GM12878 (cell line): Measurements from ENCODE around the gene GMNN. TPM values are rescaled to one million over a fixed set of nuclear protein-coding genes. Genes with fewer than 3 reads are reported as not detected.

ENCODE experiments used
- ATAC-seq: fragments of 200-7000 bp; cut with Tn5 transposase; 3 replicates; pipeline ENCODE4 v1.9.1; 2020; ENCODE audit warnings: mild to moderate bottlenecking, moderate library complexity
- BruUV-seq: library from RNA; stranded (reverse); fragments of 400-500 nt; replicated peaks from 2 replicates; lab custom pipeline; 2021; lab: Mats Ljungman, UMichigan
- CTCF ChIA-PET: fragments of 300-600 bp; sonication (Branson Sonifier 250); formaldehyde crosslinking; extraction: SDS; loops from one replicate; lab custom pipeline; 2021; ENCODE audit warnings: inconsistent platforms; lab: Yijun Ruan, JAX
- POLR2A ChIA-PET: fragments of 350-600 bp; formaldehyde crosslinking; extraction: SDS; loops from one replicate; lab custom pipeline; 2021; ENCODE audit warnings: inconsistent platforms; lab: Charles Lee
- RAD21 ChIA-PET: fragments of 300-600 bp; sonication (Branson Sonifier 250); formaldehyde crosslinking; loops from one replicate; lab custom pipeline; 2023; ENCODE audit warnings: antibody characterized with exemption; ENCODE audit not compliant: unreplicated experiment; lab: Charles Lee
- SMC1A ChIA-PET: fragments of 300-600 bp; sonication (Branson Sonifier 250); formaldehyde crosslinking; loops from one replicate; lab custom pipeline; 2023; ENCODE audit not compliant: unreplicated experiment, uncharacterized antibody; lab: Charles Lee
- DNase-seq: peaks from one replicate; pipeline ENCODE4 v3.0.0-alpha.2; 2011; ENCODE audit warnings: low read depth, low spot score
- FAIRE-seq: peaks from 3 replicates; lab custom pipeline; 2011; peaks lifted over from hg19 to GRCh38; lab: Jason Lieb, UNC
- H2AFZ ChIP-seq: 2 replicates; pipeline ENCODE4 v1.6.0; 2011; ENCODE audit warnings: low read depth, low read length, control low read depth; ENCODE audit not compliant: control insufficient read depth
- H3K27ac ChIP-seq: 2 replicates; pipeline ENCODE4 v1.5.1; 2011; ENCODE audit warnings: control low read depth; ENCODE audit not compliant: control insufficient read depth, insufficient read depth
- H3K27me3 ChIP-seq, 2 experiments: replicated peaks in 1 of 2; 2 replicates each; pipeline versions ENCODE4 v1.6.0 to v1.6.1; 2011; ENCODE audit warnings: low read length in 1 of 2; ENCODE audit not compliant: control insufficient read depth in 2 of 2, insufficient read depth in 2 of 2
- H3K36me3 ChIP-seq, 2 experiments: 2 replicates each; pipeline ENCODE4 v1.5.1; 2011; ENCODE audit warnings: low read length in 1 of 2; ENCODE audit not compliant: control insufficient read depth in 2 of 2, insufficient read depth in 2 of 2
- H3K4me1 ChIP-seq: 2 replicates; pipeline ENCODE4 v1.6.1; 2011; ENCODE audit warnings: mild to moderate bottlenecking, low read length, moderate library complexity, mixed read lengths; ENCODE audit not compliant: control insufficient read depth, insufficient read depth
- H3K4me2 ChIP-seq: 2 replicates; pipeline ENCODE4 v1.6.0; 2011; ENCODE audit warnings: control low read depth; ENCODE audit not compliant: control insufficient read depth, insufficient read depth
- H3K4me3 ChIP-seq: fragments of 200-600 bp; sonication (generic); 2 replicates; pipeline ENCODE4 v1.5.1; 2016
- H3K79me2 ChIP-seq: 2 replicates; pipeline ENCODE4 v1.6.0; 2011; ENCODE audit warnings: low read length; ENCODE audit not compliant: control insufficient read depth, insufficient read depth
- H3K9ac ChIP-seq: 2 replicates; pipeline ENCODE4 v1.8.0; 2011; ENCODE audit warnings: low read length, control low read depth, mixed read lengths; ENCODE audit not compliant: control insufficient read depth, insufficient read depth
- H3K9me3 ChIP-seq: replicated peaks from 3 replicates; pipeline ENCODE4 v1.5.1; 2011; ENCODE audit warnings: mild to moderate bottlenecking, low read length; ENCODE audit not compliant: control insufficient read depth, insufficient read depth
- H4K20me1 ChIP-seq: 2 replicates; pipeline ENCODE4 v1.6.0; 2011; ENCODE audit not compliant: control insufficient read depth, insufficient read depth
- GABPA ChIP-seq: IDR thresholded peaks from 2 replicates; pipeline ENCODE4 v1.6.1; 2014; ENCODE audit warnings: antibody characterized with exemption, low read depth, mild to moderate bottlenecking, inconsistent platforms
- HDAC2 ChIP-seq: fragments of 200-600 bp; sonication (generic); IDR thresholded peaks from 2 replicates; pipeline ENCODE4 v1.6.1; 2017
- JUND ChIP-seq: IDR thresholded peaks from 2 replicates; pipeline ENCODE4 v1.6.1; 2012; ENCODE audit warnings: low read depth, mild to moderate bottlenecking, low read length, improper control_type of control experiment, moderate library complexity
- MEF2A ChIP-seq: IDR thresholded peaks from 2 replicates; pipeline ENCODE4 v1.6.1; 2011; ENCODE audit warnings: low read depth, mild to moderate bottlenecking, low read length, moderate library complexity; ENCODE audit not compliant: insufficient read depth
- MTA3 ChIP-seq: IDR thresholded peaks from 2 replicates; pipeline ENCODE4 v1.6.1; 2012; ENCODE audit warnings: low read length, inconsistent platforms, borderline replicate concordance
- MXI1 ChIP-seq: fragments of 150-350 bp; IDR thresholded peaks from 2 replicates; pipeline ENCODE4 v1.6.1; 2011; ENCODE audit warnings: low read depth, mild to moderate bottlenecking, inconsistent platforms, low read length, improper control_type of control experiment
- NR2F1 ChIP-seq: fragments of 450-650 bp; conservative IDR thresholded peaks from 2 replicates; pipeline ENCODE4 v1.6.1; 2017; ENCODE audit warnings: mild to moderate bottlenecking
- POLR2AphosphoS5 ChIP-seq: IDR thresholded peaks from 2 replicates; pipeline ENCODE4 v1.6.1; 2011; ENCODE audit warnings: mild to moderate bottlenecking, low read length, inconsistent platforms
- RFX5 ChIP-seq: IDR thresholded peaks from 2 replicates; pipeline ENCODE4 v1.6.1; 2011; ENCODE audit warnings: low read depth, low read length, improper control_type of control experiment
- SMAD1 ChIP-seq: fragments of 450-650 bp; IDR thresholded peaks from 2 replicates; pipeline ENCODE4 v1.6.1; 2018; ENCODE audit warnings: mild to moderate bottlenecking, low read depth; ENCODE audit not compliant: partially characterized antibody
- SMARCA5 ChIP-seq: fragments of 450-650 bp; IDR thresholded peaks from 2 replicates; pipeline ENCODE4 v1.6.1; 2017; ENCODE audit warnings: mild to moderate bottlenecking
- ZSCAN29 ChIP-seq: fragments of 450-650 bp; IDR thresholded peaks from 2 replicates; pipeline ENCODE4 v1.6.1; 2017; ENCODE audit warnings: mild to moderate bottlenecking, moderate library complexity
- WGBS: methylation state at CpG from one replicate; pipeline ENCODE4 v1.1.6; 2016; ENCODE audit warnings: low lambda C conversion rate; ENCODE audit not compliant: insufficient replicate concordance, insufficient coverage; ENCODE audit errors: missing lambda C conversion rate; 5-methylcytosine and 5-hydroxymethylcytosine counted together
- in situ Hi-C: fragments of 300-500 bp; cut with MboI; formaldehyde crosslinking; loops from 9 replicates; pipeline ENCODE4 v1.14.3; 2018; ENCODE audit warnings: mixed read lengths
- intact Hi-C: fragments of 100-400 bp; cut with micrococcal nuclease; formaldehyde crosslinking; loops from one replicate; pipeline ENCODE4 v1.14.2; 2022; ENCODE audit not compliant: unreplicated experiment
- polyA plus RNA-seq, 11 experiments: library from polyadenylated mRNA; depleted of rRNA in 4 of 11; unstranded in 6 of 11; stranded (reverse) in 5 of 11; fragments of >200 nt; fragmentation: Nextera tagmentation in 4 of 11; fragmentation: Illumina TruSeq in 1 of 11; extraction: Ambion mirVana in 4 of 11; extraction: Trizol in 1 of 11; gene quantifications; 1 replicate in 1 of 11; 2 replicates in 10 of 11; pipeline versions ENCODE4 v1.2.1 to v1.2.3, GENCODE V29; 2011 to 2016; ENCODE audit warnings: inconsistent platforms in 2 of 11, missing spikeins in 2 of 11, low read depth in 1 of 11
- total RNA-seq, 4 experiments: library from RNA; depleted of rRNA in 3 of 4; stranded (reverse); fragments of >200 nt in 3 of 4; fragmentation: Illumina TruSeq in 1 of 4; extraction: Trizol in 1 of 4; gene quantifications; 2 replicates each; pipeline versions ENCODE4 v1.2.1 to v1.2.3, GENCODE V29; 2013 to 2021
- TF ChIP-seq, protein P1 (sequence below): IDR thresholded peaks from 2 replicates; pipeline ENCODE4 v1.6.1; 2012; ENCODE audit warnings: low read length, inconsistent platforms
- TF ChIP-seq, protein P2 (sequence below): fragments of 450-650 bp; IDR thresholded peaks from 2 replicates; pipeline ENCODE4 v1.6.1; 2017; ENCODE audit warnings: mild to moderate bottlenecking, low read depth, inconsistent platforms; ENCODE audit not compliant: poor library complexity, severe bottlenecking
- TF ChIP-seq, protein P3 (sequence below): fragments of 450-650 bp; conservative IDR thresholded peaks from 2 replicates; pipeline ENCODE4 v1.6.1; 2017; ENCODE audit warnings: mild to moderate bottlenecking, moderate library complexity

Gene GMNN
- total and polyA plus RNA-seq, 10 of the 15 experiments (the other 5 are each of a cell fraction or from before 2014, with no cell fraction given): 51.9 to 153 (median 105) TPM

DNA sequence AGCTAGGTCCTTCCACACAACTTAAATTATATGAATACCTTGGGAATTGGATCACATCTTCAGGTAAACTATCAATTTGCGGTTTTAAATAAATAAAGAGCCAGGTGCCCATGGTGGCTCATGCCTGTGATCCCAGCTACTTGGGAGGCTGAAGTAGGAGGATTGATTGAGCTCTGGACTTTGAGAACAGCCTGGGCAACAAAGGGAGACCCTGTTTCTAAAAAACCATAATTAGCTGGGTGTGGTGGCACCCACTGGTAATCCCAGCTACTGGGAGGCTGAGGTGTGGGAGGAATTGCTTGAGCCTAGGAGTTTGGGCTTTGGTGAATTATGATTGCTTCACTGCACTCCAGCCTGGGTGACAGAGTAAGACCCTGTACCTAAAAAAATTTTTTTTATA is 3.4 kb downstream of the GMNN start:
- no peak for TF ChIP-seq RFX5
- no peak for TF ChIP-seq MEF2A
- TF ChIP-seq HDAC2: no peak
- TF ChIP-seq NR2F1: no peak
- no peak for TF ChIP-seq ZSCAN29
- no peak for TF ChIP-seq MXI1
- TF ChIP-seq, protein P1, sequence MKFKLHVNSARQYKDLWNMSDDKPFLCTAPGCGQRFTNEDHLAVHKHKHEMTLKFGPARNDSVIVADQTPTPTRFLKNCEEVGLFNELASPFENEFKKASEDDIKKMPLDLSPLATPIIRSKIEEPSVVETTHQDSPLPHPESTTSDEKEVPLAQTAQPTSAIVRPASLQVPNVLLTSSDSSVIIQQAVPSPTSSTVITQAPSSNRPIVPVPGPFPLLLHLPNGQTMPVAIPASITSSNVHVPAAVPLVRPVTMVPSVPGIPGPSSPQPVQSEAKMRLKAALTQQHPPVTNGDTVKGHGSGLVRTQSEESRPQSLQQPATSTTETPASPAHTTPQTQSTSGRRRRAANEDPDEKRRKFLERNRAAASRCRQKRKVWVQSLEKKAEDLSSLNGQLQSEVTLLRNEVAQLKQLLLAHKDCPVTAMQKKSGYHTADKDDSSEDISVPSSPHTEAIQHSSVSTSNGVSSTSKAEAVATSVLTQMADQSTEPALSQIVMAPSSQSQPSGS: no peak
- TF ChIP-seq JUND: no peak
- no peak for TF ChIP-seq SMAD1
- no peak for TF ChIP-seq MTA3
- no peak for TF ChIP-seq POLR2AphosphoS5
- TF ChIP-seq SMARCA5: no peak
- TF ChIP-seq GABPA: no peak
- TF ChIP-seq, protein P2, sequence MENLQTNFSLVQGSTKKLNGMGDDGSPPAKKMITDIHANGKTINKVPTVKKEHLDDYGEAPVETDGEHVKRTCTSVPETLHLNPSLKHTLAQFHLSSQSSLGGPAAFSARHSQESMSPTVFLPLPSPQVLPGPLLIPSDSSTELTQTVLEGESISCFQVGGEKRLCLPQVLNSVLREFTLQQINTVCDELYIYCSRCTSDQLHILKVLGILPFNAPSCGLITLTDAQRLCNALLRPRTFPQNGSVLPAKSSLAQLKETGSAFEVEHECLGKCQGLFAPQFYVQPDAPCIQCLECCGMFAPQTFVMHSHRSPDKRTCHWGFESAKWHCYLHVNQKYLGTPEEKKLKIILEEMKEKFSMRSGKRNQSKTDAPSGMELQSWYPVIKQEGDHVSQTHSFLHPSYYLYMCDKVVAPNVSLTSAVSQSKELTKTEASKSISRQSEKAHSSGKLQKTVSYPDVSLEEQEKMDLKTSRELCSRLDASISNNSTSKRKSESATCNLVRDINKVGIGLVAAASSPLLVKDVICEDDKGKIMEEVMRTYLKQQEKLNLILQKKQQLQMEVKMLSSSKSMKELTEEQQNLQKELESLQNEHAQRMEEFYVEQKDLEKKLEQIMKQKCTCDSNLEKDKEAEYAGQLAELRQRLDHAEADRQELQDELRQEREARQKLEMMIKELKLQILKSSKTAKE: no peak
- TF ChIP-seq, protein P3, sequence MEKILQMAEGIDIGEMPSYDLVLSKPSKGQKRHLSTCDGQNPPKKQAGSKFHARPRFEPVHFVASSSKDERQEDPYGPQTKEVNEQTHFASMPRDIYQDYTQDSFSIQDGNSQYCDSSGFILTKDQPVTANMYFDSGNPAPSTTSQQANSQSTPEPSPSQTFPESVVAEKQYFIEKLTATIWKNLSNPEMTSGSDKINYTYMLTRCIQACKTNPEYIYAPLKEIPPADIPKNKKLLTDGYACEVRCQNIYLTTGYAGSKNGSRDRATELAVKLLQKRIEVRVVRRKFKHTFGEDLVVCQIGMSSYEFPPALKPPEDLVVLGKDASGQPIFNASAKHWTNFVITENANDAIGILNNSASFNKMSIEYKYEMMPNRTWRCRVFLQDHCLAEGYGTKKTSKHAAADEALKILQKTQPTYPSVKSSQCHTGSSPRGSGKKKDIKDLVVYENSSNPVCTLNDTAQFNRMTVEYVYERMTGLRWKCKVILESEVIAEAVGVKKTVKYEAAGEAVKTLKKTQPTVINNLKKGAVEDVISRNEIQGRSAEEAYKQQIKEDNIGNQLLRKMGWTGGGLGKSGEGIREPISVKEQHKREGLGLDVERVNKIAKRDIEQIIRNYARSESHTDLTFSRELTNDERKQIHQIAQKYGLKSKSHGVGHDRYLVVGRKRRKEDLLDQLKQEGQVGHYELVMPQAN: no peak
- Histone ChIP-seq H3K27ac (peak overlapping the region; percentile 87), H3K36me3 (peaks cover 2 to 13% of the 10 kb centered on the region in 2 experiments; a peak in 3 of 4 replicates), H3K9me3 (no peaks in the 10 kb centered on the region), H2AFZ (no peak overlapping the region), H4K20me1 (no peaks in the 10 kb centered on the region; the same call in 1 of the 2 replicates), H3K9ac (peak overlapping the region; percentile 57), H3K27me3 (no peaks in the 10 kb centered on the region), H3K4me2 (peak overlapping the region; percentile 91), H3K4me1 (peaks cover 3% of the 10 kb centered on the region; the same call in 1 of the 2 replicates), H3K79me2 (peaks cover 73% of the 10 kb centered on the region), H3K4me3 (peak overlapping the region; percentile 62)
- SMC1A ChIA-PET: interaction anchor here (0.7 to 3.2 kb wide), 19 partner anchors 10 to 318 kb away, joined by 3 to 19 read pairs (median 5); partner anchors contain the start of genes ARMH2, C6orf62 and RIPOR2
- ATAC-seq: no peak
- CTCF ChIA-PET: interaction anchor here (0.8 to 2.5 kb wide), 10 partner anchors 26 to 372 kb away, joined by 3 to 9 read pairs (median 5); no protein-coding TSS in a partner anchor
- WGBS: 92% methylated on average over 1 of the region's 1 CpG
- POLR2A ChIA-PET: interaction anchor here (0.8 to 2.3 kb wide), 9 partner anchors 56 to 275 kb away, joined by 3 to 25 read pairs (median 6); partner anchors contain the start of genes C6orf62 and RIPOR2
- RAD21 ChIA-PET: interaction anchor here (1.1 to 3.2 kb wide), 14 partner anchors 17 to 292 kb away, joined by 3 to 14 read pairs (median 5); partner anchors contain the start of gene C6orf62
- in situ Hi-C loops: no loop called here
- intact Hi-C loops: loop anchor here (5.0 to 10.0 kb wide), 5 partner anchors 154 to 373 kb away; partner anchors contain the start of gene MRS2
- DNase-seq: no peak
- no TSS peak for BruUV-seq
- no peak for FAIRE-seq
